ENCODE measurements around the gene SPDYE17. TPM values are rescaled to one million over a fixed set of nuclear protein-coding genes. Genes with fewer than 3 reads are reported as not detected.
"Not testable (repeated sequence)": the region's sequence is repeated elsewhere in the genome, so short reads cannot be mapped to it uniquely, and the experiment has no call there.

SPDYE17 gene
- not detected in 2 replicates for total RNA-seq

GRCh38 chr7:77032261-77032660 is at the start of gene SPDYE17:
Gene SPDYE17 (minus strand): TSS chr7:77032361. CDS start chr7:77030570, 1,791 bp downstream.
- not testable (repeated sequence) for DNase-seq

GRCh38 chr7:77080236-77080635 is 48.1 kb upstream of the SPDYE17 start:
- not testable (repeated sequence) for DNase-seq

GRCh38 chr7:77079624-77080023 is 47.5 kb upstream of the SPDYE17 start:
- DNase-seq: peak; percentile 60

GRCh38 chr7:77079112-77079511 is 47.0 kb upstream of the SPDYE17 start:
- not testable (repeated sequence) for DNase-seq

- not testable (repeated sequence) for DNase-seq
Measured at GRCh38 chr7:77077060-77077459, 44.9 kb upstream of the SPDYE17 start.

GRCh38 chr7:77074786-77075396 is 42.7 kb upstream of the SPDYE17 start:
- peak; percentile 6 for DNase-seq

- not testable (repeated sequence) for DNase-seq
Measured at GRCh38 chr7:77071108-77071507, 38.9 kb upstream of the SPDYE17 start.

- not testable (repeated sequence) for DNase-seq
Measured at GRCh38 chr7:77065869-77066268, 33.7 kb upstream of the SPDYE17 start.

- DNase-seq: not testable (repeated sequence)
Measured at GRCh38 chr7:77063732-77064131, 31.6 kb upstream of the SPDYE17 start.

GRCh38 chr7:77062557-77062956 is 30.4 kb upstream of the SPDYE17 start, which contains the start of gene SPDYE18:
Gene SPDYE18 (minus strand): TSS chr7:77062558. CDS start chr7:77060512, 2,046 bp downstream.
- not testable (repeated sequence) for DNase-seq

- DNase-seq: not testable (repeated sequence)
Measured at GRCh38 chr7:77026349-77026748, 5.8 kb downstream of the SPDYE17 start.

GRCh38 chr7:77010074-77010680 is 22.0 kb downstream of the SPDYE17 start:
- DNase-seq: peak; percentile 83

GRCh38 chr7:77008000-77008399 is 24.2 kb downstream of the SPDYE17 start:
- DNase-seq: not testable (repeated sequence)

- DNase-seq: not testable (repeated sequence)
Measured at GRCh38 chr7:77006127-77007110, 25.7 kb downstream of the SPDYE17 start.

GRCh38 chr7:77005461-77006057 is 26.6 kb downstream of the SPDYE17 start:
- not testable (repeated sequence) for DNase-seq

- not testable (repeated sequence) for DNase-seq
Measured at GRCh38 chr7:77004151-77004550, 28.0 kb downstream of the SPDYE17 start.

- not testable (repeated sequence) for DNase-seq
Measured at GRCh38 chr7:77003241-77003640, 28.9 kb downstream of the SPDYE17 start.

- DNase-seq: not testable (repeated sequence)
Measured at GRCh38 chr7:77002678-77003233, 29.4 kb downstream of the SPDYE17 start.

- not testable (repeated sequence) for DNase-seq
Measured at GRCh38 chr7:77002104-77002503, 30.1 kb downstream of the SPDYE17 start.

- not testable (repeated sequence) for DNase-seq
Measured at GRCh38 chr7:76999474-77000107, 32.6 kb downstream of the SPDYE17 start.

GRCh38 chr7:76998764-76999450 is 33.3 kb downstream of the SPDYE17 start:
- not testable (repeated sequence) for DNase-seq
